ENCODE measurements around the gene DACH2.
"Not testable (repeated sequence)": the region's sequence is repeated elsewhere in the genome, so short reads cannot be mapped to it uniquely, and the experiment has no call there.

Gene DACH2

DNA sequence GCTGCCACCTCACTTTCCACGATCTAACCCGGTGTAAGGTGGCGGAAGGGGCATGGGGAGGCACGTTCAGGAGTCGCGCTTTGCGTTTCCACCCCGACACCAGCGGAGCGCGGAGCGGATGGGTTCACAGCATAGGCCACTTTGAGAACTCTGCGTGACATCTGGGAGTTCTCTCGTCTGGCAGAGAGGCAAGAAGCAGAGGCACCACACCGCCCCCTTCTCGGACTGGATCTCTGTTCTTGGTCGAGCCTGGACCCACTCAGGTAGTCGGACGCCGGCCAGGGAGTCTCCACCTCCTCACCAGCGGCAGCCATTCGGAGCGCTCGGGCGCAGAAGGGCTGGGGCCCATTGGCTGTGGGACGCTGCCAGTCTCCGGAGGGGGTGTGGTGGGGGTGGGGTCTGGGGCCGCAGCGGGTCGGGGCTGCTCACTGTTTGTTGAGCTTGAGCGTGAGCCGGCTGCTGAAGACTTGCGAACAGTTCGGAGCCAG lies at the start of gene DACH2:
Gene DACH2, plus strand, starts transcription at position 428 of the 488 bp plus-strand sequence.
- no peak for DNase-seq (ENCODE audit: low read depth in 2 of 2)

DNA sequence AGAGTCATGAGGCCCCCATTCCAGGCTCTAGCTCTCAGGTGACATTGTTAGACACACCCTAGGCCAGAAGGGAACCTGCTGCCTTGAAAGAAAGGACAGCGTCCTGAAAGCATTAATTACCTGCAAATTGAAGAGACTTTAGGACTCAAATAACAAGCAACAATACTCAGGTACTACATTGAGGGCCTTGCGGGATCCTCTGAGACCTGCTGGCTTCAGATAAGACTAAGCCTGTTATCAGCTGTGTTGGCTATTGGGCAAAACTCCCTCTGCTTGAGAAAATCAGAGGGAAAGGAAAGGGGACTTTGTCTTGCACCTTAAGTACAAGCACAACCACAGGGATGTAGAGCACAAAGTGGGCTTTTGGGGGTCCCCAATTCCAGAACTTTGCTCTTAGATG lies 45.9 kb upstream of the DACH2 start:
- DNase-seq (ENCODE audit: low read depth in 2 of 2), result no peak

DNA sequence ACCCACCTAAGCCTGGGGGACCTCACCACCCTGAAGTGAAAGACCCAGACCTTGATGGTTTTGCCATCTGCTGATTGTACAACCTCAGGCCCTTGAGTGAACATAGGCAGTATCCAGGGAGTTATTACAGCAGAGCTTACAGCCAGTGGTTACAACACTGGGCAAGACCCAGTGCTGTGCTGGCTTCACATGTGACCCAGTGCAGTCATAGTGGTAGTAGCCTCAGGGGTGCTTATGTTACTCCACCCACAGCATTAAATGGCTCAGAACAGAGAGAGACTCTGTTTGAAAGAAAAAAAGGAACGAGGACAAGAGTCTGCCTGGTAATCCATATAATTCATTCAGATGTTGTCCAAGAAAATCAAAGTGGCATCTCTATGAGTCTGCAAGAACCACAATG lies 45.2 kb upstream of the DACH2 start:
- DNase-seq (ENCODE audit: low read depth in 2 of 2), result no peak

DNA sequence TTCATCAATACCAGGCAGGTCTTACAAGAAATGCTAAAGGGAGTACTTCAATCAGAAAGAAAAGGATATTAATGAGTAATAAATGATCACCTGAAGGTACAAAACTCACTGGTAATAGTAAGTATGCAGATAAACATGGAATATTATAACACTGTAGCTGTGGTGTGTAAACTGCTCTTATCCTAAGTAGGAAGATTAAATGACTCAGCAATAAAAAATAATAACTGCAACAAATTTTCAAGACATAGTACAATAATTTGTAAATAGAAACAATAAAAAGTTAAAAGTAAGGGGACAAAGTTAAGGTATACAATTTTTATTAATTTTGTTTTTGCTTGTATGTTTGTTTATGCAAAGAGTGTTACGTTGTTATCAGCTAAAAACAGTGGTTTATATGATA lies 43.7 kb upstream of the DACH2 start:
- no peak for DNase-seq (ENCODE audit: low read depth in 2 of 2)

DNA sequence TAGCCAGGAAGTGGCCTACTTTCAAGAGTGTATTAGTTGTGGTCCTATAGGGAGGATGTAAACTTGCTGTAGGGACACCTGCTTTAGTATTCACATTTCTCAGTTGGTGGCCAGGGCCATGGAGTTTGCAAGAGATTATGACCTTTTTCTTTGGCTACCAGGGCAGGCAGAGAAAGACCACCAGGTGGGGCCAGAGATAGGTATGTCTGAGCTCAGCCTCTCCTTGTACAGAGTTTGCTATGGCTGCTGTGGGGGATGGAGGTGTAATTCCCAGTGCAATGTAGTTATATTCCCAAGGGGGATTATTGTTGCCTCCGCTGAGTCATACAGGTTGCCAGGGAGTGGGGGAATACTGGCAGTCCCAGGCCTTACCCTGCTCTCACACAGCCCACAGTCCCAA lies 26.3 kb upstream of the DACH2 start:
- DNase-seq (ENCODE audit: low read depth in 2 of 2), result no peak

DNA sequence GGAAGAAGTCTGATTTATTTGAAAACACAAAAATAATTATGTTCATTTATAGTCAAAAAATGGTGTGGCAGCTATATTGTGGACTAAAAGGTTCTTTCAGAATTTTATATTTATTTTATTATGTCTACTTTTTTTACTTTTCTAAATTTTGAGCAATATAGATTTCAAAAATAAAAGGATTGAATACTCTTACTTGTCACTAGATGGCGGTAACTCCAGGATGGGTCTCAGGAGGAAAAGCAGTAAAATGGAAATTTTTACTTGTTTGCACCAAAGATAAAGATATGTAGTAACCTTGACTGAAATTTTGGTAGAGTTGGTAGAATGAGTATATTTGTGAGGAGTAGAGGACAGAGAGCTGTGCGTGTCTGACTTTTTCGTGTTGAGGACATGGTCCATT lies 14.5 kb upstream of the DACH2 start:
- no peak for DNase-seq (ENCODE audit: low read depth in 2 of 2)

DNA sequence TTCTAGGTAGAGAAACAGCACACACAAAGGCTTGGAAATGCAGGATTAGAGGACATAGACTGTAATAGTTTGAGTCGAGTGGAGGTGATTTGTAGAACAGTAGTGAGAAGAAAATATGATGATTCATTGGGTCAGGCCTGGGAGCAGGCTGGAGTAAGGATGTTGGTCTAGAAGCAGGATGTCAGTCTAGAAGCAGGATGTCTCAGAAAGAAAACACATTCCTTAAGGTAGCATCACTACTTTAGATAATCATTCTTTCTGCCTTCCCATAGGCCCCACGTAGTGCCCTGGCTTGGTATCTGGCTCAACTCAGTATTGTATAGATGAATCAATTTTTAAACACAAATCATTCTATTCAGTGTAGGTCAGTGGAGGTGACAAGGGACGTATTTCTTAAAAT lies 11.2 kb upstream of the DACH2 start:
- DNase-seq (ENCODE audit: low read depth in 2 of 2), result no peak

DNA sequence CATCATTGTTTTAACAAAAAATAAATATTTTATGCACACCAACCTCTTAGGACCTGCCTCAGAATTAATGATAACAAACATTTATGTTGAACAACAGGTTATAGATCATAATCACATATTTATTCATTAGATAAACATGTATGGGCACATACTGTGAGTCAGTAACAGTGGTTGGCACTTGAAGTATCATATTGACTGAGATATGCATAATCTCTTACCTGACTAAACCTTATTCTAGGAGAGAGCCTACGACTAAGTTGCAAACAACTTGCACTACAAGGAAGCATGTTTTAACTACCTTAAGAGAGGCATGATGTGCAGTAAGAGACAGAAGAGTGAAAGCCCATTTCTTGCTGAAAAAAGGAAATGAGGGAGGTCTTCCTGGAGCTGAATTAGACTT lies 6.5 kb upstream of the DACH2 start:
- DNase-seq (ENCODE audit: low read depth in 2 of 2), result no peak

DNA sequence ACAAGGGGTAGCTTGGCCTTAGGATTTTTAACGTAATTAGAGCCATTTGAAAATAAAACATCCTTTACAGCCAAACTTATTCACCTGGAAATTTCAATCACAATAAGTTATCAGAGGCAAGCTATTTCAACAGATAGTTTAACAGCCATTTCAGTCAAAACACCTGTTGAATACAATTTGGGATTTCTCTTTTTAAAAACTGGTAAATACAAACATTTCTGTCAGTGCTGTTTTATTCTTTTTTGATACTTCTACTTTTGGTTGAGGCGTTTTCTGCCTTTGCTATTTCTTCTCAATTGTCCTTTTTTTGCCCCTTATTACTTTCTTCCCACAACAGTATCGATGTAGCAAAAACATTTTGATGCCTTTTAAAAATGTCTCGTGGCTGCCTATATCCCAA lies 2.1 kb upstream of the DACH2 start:
- DNase-seq (ENCODE audit: low read depth in 2 of 2), result no peak

DNA sequence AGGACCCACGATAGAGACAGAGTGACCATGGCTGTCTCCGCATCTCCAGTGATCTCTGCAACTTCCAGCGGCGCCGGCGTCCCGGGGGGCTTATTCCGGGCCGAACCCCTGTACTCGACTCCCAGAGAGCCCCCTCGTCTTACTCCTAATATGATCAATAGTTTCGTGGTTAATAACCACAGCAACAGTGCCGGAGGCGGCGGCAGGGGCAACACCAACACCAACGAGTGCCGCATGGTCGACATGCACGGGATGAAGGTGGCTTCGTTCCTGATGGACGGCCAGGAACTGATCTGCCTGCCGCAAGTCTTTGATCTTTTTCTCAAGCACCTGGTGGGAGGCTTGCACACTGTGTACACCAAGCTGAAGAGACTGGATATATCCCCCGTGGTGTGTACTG lies 343 bp downstream of the DACH2 start:
- no peak for DNase-seq (ENCODE audit: low read depth in 2 of 2)

DNA sequence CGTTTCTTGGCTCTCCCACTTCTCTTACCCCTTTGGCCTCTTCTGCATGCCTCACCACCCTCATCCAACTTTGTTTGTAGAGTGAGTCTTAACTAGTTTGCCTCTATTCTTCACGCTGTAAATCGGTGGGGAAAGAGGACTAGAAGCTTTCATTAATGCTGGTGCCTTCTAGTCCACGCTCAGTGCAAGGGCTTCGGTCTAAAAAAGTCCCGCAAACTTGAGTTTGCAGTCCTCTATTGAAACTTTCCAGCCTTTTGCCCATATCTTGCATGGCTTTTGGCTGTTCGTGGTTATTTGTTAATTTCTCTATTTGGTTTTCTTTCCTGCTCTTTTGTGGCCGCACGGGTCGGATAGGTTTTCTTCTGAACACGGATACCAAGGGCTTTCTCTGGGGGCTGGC lies 868 bp downstream of the DACH2 start:
- DNase-seq (ENCODE audit: low read depth in 2 of 2), result no peak

DNA sequence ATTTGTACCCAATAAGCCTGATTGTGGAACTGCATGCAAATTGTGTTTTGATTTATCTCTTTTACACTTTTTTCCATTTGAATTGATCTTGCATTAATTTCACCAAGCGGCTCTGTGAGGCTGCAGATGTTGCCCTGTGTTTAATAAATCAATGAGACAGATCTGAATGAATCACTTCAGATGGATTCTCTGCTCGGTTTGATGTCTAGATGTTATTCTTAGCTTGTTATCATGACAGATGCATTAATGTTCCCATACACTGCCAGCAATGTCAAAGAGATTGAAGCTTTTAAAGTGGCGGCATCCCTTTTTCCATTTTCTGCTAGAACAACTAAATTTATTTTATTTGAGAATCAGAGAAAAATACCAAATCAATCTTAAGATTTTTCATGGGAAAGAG lies 6.3 kb downstream of the DACH2 start:
- DNase-seq (ENCODE audit: low read depth in 2 of 2), result no peak

DNA sequence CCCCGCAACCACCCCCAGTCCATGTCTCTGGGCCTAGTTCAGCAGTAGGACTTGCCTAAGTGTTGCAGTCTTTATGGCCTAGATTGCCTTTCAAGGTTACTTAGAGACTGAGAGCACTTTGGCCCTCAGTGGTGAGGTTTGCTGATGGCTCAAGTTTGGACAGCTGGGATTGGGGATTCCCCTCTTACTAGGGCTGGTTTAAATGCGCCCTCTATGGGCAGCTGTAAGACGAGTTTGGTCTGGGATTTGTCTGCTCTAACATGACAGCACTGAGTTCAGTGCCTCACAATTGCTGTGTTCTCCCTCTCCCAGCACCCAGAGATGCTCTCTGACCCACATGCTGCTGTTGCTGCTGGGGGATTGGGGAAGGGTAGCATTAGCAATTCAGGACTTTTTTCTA lies 23.1 kb downstream of the DACH2 start:
- DNase-seq (ENCODE audit: low read depth in 2 of 2), result no peak

DNA sequence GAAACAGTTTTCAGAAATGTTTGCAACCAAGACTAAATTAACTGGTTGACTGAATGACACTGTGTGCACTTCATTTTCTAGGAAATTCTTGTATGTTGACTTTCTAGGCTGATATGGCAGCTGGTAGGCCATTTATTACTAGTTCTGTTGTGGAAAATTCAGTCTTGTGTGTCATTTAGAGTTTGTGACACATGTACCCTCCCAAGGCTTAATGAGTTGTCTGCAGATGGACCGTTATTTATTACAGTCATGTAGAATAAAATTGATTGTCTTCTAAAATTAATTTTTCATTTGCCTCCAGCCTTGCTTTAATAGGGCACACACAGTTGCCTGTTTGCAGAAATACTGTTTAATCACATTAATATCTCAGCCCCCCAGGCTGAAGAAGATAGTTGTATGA lies 30.7 kb downstream of the DACH2 start:
- DNase-seq (ENCODE audit: low read depth in 2 of 2), result no peak

DNA sequence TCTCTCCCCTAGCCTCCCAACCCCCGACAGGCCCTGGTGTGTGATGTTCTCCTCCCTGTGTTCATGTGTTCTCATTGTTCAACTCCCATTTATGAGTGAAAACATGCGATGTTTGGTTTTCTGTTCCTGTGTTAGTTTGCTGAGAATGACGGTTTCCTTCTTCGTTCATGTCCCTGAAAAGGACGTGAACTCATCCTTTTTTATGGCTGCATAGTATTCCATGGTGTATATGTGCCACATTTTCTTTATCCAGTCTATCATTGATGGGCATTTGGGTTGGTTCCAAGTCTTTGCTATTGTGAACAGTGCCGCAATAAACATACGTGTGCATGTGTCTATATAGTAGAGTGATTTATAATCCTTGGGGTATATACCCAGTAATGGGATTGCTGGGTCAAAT lies 33.1 kb downstream of the DACH2 start:
- DNase-seq (ENCODE audit: low read depth in 2 of 2), result not testable (repeated sequence)

DNA sequence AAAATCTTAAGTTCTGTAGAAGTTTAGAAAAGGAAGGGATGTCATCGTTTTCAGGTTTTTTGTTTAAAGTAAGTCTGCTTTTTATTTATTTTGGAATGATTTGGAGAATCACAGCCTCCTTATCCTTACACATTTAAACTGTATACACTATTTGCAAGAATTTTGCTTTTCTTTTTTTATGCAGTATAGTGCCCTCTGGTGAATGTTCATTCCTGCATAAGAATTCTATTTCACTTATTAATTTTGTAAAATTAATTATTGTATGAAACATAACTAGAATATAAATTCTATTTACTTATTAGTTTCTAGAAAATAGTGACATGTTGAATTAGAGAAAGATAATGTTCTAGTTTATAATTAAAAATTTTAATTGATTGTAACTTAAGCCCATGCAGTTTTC lies 44.6 kb downstream of the DACH2 start:
- no peak for DNase-seq (ENCODE audit: low read depth in 2 of 2)

DNA sequence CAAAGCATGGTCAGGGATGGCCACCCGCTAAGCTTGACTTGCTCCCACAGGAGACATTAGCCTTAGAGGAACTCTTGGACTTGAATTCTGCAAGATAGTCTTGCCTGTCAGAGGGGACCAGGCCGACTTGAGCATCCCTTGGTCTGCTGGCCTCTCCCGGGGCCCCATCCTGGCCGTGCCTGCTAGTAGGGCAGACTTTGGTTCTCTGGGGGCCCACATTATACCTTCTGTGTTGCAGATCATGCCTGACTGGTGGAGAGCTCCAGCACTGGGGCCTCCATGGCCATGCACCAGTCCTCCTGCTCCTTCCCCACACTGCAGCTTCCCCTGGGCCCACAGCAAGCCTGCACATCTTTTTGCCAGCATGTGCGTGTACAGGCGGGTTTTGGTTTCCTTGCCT lies 46.5 kb downstream of the DACH2 start:
- no peak for DNase-seq (ENCODE audit: low read depth in 2 of 2)

DNA sequence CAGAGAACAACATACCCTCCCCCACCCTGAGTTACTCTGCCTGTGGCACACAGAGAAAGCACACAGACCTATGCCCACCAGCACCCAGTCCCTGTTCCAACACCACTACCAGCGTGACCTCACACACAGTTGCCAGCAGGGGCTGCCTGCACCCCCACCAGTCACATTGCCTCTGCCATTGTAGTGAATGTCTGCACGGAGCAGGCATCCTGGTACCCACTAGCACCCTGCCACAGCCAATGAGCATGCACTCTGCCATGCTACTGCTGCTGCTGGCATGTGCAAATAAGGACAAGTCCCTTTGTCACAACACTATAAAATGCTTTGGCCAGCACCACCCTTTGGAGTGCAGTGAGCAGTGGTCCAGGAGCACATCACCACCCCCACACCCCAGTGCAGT lies 47.1 kb downstream of the DACH2 start:
- no peak for DNase-seq (ENCODE audit: low read depth in 2 of 2)

DNA sequence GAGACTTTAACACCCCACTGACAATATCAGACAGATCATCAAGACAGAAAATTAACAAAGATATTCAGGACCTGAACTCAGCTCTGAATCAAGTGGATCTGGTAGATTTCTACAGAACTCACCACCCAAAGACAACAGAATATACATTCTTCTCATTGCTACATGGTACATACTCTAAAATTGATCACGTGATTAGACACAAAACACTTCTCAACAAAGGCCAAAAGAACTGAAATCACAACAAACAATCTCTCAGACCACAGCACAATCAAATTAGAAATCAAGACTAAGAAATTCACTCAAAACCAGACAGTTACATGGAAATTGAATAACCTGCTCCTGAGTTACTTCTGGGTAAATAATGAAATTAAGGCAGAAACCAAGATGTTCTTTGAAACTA lies 49.6 kb downstream of the DACH2 start:
- DNase-seq (ENCODE audit: low read depth in 2 of 2), result no peak

DNA sequence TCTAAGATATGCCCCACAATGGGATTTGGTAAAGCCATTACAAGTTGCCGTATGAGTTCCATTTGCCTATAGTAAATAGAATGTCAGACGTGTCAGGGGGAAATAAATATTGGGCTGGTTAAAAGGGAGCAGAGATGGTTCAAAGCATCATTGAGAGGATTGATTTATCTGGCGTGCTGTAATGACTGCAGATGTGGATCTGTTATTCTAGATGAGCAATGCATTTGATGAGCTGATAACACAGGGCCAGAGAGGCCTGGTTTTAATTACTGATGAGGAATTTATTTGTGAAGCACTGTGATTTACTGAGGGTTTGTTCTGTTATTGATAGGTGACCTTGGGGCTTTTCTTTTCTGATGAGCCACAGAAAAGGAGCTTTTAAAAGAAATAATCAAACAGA lies 62.5 kb downstream of the DACH2 start:
- no peak for DNase-seq (ENCODE audit: low read depth in 2 of 2)

DNA sequence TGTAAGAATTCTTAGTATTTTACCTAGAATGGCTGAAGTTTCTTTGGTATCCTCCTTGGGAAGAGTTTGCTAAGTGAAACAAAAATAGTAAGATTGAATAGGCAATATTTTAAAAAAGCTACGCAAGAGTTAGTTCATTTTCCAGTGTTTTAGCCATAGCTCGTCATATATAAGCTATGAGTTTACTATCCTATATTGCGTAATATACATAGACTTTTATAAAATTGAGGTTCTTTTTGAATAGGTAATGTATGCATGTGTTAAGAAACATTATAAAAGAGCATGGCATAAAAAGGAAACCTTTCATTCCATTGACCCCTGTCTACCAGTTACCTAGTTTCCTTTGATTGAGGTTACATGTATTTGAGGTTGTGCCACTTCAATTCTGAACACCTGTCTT lies 67.0 kb downstream of the DACH2 start:
- DNase-seq (ENCODE audit: low read depth in 2 of 2), result no peak

DNA sequence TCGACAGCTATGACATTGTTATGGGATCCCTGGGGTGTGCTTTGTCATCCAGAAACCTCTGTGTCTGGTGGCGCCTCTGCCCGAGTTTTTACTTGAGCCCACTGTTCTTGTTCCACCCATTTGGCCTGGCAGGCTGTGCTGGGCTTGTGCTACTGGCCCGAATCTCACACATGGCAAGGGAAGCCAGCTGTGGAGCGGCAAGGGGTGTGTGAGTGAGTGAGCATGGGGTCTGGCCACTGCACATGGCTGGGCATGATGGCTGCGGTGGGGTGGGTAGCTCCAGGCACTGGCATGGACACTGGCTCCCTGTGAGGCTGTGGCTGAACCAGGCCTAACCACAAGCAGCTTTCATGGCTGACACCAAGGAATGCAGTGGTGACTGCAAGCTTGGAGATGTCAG lies 89.2 kb downstream of the DACH2 start:
- no peak for DNase-seq (ENCODE audit: low read depth in 2 of 2)

DNA sequence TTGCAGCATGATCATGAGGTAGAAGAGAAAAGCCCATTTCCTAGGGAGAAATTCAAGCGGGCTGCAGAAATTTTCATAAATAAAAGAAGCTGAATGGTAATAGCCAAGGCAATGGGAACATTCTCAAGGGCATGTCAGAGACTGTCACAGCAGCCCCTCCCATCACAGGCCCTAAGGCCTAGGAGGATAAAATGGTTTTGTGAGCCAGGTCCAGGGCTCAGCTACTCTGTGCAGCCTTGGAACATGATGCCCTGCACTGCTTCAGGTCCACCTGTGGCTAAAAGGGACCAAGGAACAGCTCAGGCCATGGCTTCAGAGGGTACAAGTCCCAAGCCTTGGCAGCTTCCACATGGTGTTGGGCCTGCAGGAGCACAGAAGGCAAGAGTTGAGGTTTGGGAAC lies 93.3 kb downstream of the DACH2 start:
- DNase-seq (ENCODE audit: low read depth in 2 of 2), result no peak

DNA sequence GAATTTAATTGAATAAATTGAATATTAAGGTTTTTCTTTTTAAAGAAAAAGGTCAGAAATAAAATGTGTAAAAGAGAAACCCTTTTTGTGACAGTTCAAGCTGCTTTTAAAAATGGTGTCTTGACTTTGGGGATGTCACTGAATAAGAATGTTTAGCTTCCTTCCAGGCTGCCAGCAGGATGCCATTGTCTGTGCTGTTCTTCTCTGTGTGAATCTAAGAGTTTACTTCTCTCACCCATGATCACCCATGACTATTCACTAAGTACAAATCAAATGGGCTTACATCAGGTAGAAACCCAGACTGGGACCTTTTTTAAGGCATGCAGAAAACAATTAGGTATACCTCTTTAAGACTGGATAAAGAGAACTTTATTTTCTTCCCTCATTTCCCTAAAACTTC lies 115.3 kb downstream of the DACH2 start:
- DNase-seq (ENCODE audit: low read depth in 2 of 2), result no peak

DNA sequence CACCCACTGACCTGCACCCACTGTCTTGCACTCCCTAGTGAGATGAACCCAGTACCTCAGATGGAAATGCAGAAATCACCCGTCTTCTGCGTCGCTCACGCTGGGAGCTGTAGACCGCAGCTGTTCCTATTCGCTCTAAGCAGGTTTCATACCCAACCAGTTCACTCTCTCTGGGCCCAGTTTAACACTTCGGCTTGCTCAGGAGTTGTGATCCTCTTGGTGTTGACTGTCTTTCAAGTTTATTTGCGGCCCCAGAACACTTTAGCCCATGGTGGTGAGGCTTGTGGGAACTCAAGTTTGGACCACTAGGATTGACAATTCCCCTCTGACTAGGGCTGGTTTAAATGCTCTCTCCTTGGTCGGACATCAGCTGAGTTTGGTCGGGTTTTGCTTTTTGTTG lies 147.0 kb downstream of the DACH2 start:
- no peak for DNase-seq (ENCODE audit: low read depth in 2 of 2)
